ENCODE measurements around the gene CEBPE.

DNA sequence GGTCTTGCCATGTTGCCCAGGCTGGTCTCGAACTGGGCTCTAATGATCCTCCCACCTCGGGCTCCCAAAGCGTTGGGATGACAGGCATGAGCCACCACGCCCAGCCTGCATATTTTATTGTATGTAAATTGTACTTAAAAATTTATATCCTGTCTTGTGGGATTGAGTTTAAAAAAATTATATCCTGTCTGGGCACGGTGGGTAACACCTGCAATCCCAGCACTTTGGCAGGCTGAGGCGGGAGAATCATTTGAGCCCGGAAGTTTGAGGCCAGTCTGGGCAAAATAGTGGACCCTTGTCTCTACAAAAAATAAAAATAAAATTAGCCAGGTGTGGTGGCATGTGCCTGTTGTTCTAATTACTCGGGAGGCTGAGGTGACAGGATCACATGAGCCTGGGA lies 13.9 kb upstream of the CEBPE start:
- TF ChIP-seq CTCF (conservative IDR thresholded peaks at IDR 0.05; ENCODE audit: low read length) (no peak), EZH2phosphoT487 (IDR thresholded peaks at IDR 0.05; ENCODE audit: borderline replicate concordance, low read depth, low read length) (no peak)
